Fibroblast of mammary gland (primary cell): ENCODE data around the gene GLS.

ENCODE experiments used
- DNase-seq: peaks from one replicate; pipeline ENCODE4 v3.0.0-alpha.2; 2010; ENCODE audit warnings: low read depth
- H3K4me3 ChIP-seq: 2 replicates; pipeline ENCODE4 v1.5.1; 2011; ENCODE audit warnings: low read depth, mild to moderate bottlenecking, low read length, moderate library complexity; ENCODE audit not compliant: control insufficient read depth
- CTCF ChIP-seq: conservative IDR thresholded peaks from 2 replicates; pipeline ENCODE4 v1.5.1; 2011; ENCODE audit warnings: low read depth, low read length, inconsistent platforms; ENCODE audit not compliant: control insufficient read depth, insufficient read depth

Gene GLS

GRCh38 chr2:190972213-190972612 lies 91.6 kb downstream of the GLS start:
- TF ChIP-seq CTCF = no peak
- DNase-seq = no peak
- no peak overlapping the region for H3K4me3 ChIP-seq

- DNase-seq = peak; percentile 72
- TF ChIP-seq CTCF = no peak
- H3K4me3 ChIP-seq = no peak overlapping the region
Observed at GRCh38 chr2:190972846-190973245, 92.2 kb downstream of the GLS start.

GRCh38 chr2:190973262-190973661 lies 92.6 kb downstream of the GLS start:
- TF ChIP-seq CTCF = no peak
- no peak overlapping the region for H3K4me3 ChIP-seq
- DNase-seq = no peak

- TF ChIP-seq CTCF = no peak
- no peak overlapping the region for H3K4me3 ChIP-seq
Observed at GRCh38 chr2:190973726-190974628, 93.4 kb downstream of the GLS start.

GRCh38 chr2:190974629-190975361 lies 94.2 kb downstream of the GLS start:
- no peak overlapping the region for H3K4me3 ChIP-seq
- DNase-seq = peak; percentile 5
- no peak for TF ChIP-seq CTCF

More at GRCh38 chr2:190973726-190974628, 93.4 kb downstream of the GLS start:
- DNase-seq = no peak

- TF ChIP-seq CTCF = no peak
- DNase-seq = no peak
- no peak overlapping the region for H3K4me3 ChIP-seq
Observed at GRCh38 chr2:190976521-190976920, 95.9 kb downstream of the GLS start.
